Glomerular visceral epithelial cell (primary cell): ENCODE results near the gene FAM13C.
"Not testable (repeated sequence)": the region's sequence is repeated elsewhere in the genome, so short reads cannot be mapped to it uniquely, and the experiment has no call there.

Experiments
- DNase-seq: peaks from one replicate; pipeline ENCODE4 v3.0.0-alpha.2; 2016; ENCODE audit errors: extremely low spot score

FAM13C gene

DNA sequence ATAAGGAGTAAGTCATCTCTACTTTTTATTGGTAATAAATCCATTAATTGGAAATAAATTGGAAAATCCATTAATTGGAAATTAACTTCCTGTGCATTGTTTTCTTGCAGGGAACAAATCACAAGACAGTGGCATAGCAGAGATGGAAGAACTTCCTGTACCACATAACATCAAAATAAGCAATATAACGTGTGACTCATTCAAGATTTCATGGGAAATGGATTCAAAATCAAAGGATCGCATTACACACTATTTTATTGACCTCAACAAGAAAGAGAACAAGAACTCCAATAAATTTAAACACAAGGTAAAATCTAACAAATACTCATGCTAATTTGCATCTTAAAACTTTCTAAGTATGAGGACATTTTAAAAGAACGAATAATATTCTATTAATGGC lies 128.2 kb downstream of the FAM13C start:
- DNase-seq: no peak

DNA sequence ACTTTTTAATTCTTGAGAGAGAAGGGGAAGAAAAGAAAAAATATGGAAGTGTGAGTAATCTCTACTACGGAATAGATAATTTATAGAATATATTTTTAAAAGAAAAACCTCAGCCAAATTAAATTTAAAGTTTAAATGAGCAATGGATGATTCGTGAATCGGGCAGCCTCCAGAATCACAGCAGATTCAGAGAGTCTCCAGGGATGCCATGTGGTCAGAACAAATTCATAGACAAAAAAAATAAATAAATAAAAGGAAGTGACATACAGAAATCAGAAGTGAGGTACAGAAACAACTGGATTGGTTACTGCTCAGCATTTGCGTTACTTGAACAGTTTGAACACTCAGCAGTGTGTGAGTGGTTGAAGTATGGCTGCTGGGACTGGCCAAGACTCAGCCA lies 132.9 kb downstream of the FAM13C start:
- DNase-seq: no peak

DNA sequence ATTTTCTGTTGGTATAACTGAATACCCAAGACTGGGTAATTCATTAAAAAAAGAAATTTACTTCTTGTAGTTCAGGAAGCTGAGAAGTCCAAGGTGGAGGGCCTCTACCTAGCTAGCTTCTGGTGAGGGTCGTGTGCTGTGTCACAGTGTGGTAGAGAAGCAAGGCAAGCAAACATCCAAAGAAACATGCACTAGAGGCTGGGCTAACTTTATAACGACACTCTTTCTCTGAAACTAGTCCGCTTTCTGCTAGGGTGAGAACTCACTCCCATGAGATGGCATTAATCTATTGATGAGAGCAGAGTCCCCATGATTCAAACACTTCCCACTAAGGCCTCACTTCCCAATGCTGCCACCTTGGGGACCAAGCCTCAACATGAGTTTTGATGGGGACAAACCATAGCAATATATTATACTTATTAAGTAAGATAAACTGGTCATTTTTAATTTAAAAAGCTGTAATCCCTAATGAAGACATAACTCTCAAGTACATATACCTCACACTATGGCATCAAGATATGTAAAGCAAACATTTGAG lies 135.1 kb downstream of the FAM13C start:
- no peak for DNase-seq

DNA sequence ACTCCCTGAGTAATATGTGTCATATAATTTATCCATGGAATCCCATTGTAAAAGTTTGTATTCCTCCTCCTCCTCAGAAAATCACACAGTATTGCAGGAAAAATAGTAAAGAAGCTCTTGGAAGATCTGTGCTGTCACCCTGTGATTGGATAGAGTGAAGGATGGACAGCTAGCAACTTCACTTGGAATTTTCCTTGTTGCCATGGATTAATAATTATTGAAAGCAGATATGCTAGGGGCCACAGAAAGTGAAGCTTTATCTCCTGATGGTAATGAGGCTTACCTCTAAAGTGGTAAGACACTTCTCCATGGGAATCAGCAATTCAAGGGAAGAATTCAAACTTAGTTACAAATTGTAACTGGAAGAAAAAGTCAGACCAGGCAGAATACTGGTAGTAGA lies 137.1 kb downstream of the FAM13C start:
- DNase-seq: no peak

DNA sequence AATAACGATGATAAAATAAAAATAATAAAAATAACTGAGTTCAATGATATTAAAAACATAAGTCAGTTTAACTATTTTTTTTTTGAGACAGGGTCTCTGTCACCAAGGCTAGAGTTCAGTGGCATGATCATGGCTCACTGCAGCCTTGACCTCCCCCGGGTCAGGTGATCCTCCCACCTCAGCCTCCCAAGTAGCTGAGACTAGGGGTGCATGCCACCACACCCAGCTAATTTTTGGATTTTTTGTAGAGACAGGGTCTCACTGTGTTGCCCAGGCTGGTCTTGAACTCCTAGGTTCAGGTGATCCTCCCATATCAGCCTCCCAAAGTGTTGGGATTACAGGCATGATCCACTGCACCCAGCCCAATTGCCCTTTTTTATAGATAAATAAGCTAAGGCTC lies 138.8 kb downstream of the FAM13C start:
- not testable (repeated sequence) for DNase-seq

DNA sequence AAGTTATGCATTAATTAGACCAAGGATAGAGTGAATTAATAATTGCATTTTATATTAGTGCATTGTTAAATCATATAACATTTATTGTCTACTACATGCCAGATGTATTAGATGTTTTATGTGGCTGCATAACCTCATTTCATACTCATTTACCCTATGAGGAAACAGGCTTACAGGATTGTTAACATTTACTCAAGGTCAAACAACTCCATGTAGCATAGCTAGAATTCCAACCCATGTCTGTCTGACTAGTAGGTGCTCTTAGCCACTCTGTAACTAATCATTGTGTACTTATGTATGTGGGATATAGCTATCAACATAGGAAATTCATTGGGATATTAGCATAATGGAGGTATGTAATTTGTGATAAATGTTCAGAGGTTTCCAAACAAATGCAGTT lies 139.6 kb downstream of the FAM13C start:
- no peak for DNase-seq

DNA sequence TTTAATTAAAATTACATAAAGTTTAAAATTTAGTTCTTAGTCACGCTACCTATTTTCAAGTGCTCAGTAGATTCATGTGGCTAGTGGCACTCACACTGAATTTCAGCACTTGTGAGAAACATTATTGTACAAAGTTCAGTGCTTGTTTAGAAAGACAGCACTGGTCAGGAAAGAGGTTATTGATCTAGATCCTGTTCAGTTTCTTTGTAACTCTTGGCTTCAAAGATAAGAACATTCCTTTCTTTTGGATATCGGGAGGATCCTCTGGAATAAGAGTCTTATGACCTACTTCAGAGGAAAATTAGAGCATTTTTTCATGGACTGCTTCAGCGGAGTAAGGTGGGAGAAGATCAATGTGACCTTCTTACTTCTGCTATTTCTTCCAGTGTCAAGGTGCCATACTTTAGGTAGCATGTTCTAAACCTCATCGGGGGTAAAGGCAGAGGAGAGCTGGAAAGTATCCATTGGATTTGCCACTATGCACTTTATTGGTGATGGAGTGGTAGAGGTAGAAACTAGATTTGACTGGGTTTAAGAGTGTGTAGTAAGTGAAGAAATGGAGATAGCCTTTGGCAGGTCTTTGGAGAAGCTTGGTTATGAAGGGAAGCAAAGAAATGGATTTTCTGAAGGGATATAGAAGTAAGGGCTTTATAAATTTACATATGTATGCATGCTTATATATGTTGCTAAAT lies 146.0 kb downstream of the FAM13C start:
- no peak for DNase-seq

DNA sequence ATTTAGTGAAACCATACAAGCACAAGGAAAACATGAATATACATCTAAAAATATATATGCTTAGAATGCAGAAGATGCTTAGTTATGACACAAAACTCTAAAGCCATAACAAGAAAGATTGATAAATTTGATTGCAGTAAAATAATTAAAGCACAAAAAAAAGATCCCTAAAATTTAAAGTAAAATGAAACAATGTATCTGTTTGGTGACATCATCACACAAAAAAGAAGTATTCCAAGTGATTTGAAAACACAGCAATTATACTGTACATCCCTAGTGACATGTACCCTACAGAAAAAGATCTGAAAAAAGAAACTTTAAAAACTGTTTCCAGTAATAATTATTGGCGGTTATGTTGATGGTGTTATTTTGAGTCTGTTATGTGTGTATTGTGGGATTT lies 148.2 kb downstream of the FAM13C start:
- DNase-seq: no peak

DNA sequence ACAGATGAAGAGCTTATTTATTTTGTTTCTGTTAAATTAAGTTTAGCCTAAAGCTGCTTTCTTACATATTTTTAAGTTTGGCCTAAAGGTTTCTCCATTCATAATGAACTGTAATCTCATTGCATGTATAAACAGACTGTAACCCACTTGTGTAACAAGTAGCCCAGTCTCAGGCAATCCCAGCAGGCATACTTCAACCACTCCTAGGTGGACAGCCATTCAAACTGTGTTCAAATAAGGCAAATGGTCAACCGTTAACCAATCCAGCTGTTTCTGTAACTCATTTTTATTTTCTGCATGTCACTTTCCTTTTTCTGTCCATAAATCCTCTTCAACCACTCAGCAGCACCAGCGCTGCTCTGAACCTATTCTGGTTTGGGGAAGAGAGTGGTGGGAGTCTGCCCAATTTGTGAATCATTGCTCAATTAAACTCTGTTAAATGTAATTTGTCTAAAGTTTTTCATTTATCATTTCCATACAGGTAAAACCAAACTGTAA lies 150.0 kb downstream of the FAM13C start:
- DNase-seq: no peak

DNA sequence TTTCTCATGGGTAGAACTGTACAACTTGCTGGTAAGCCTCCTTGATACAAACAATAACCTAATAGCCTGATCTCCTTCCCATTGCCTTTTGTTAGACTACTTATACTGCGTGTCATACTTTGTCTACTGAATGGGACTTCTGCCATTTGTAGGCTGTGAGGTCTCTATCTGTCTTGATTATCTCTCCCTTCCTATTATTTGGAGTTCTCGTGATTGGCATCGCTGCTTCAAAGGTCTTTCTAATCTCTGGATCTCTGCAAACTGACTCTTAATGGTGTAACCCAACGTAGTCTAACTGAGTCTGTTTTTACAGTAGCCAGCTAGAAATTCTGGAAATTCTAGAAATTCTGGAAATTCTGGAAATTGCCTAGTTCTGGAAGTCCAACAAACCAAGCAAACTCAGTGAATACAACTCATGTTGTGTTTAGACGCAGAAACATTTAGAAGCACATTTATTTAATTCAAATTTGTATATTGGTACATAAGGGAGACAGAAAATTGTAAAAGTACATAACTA lies 156.1 kb downstream of the FAM13C start:
- no peak for DNase-seq
